H1 (cell line): Measurements from ENCODE around the gene ZBTB37. TPM values are rescaled to one million over a fixed set of nuclear protein-coding genes. Genes with fewer than 3 reads are reported as not detected.
A peak's percentile ranks its signal among the peaks of the same experiment; 100 is the strongest.

ENCODE experiments used
- BACH1 ChIP-seq: IDR thresholded peaks from 2 replicates; pipeline ENCODE4 v1.6.1; 2012; ENCODE audit warnings: low read length, improper control_type of control experiment
- POLR2AphosphoS5 ChIP-seq: IDR thresholded peaks from 2 replicates; pipeline ENCODE4 v1.6.1; 2011; ENCODE audit warnings: low read depth, low read length
- TAF1 ChIP-seq: IDR thresholded peaks from 2 replicates; pipeline ENCODE4 v1.6.1; 2011; ENCODE audit warnings: mild to moderate bottlenecking, low read depth, low read length
- TCF12 ChIP-seq: IDR thresholded peaks from 2 replicates; pipeline ENCODE4 v1.6.1; 2011; ENCODE audit warnings: low read depth, mild to moderate bottlenecking, low read length
- polyA plus RNA-seq, 7 experiments: library from polyadenylated mRNA; depleted of rRNA in 3 of 7; stranded (reverse) in 5 of 7; unstranded in 2 of 7; fragments of >200 nt in 5 of 7; fragments of 200-250 nt in 2 of 7; gene quantifications; 1 replicate in 5 of 7; 2 replicates in 1 of 7; 4 replicates in 1 of 7; pipeline versions ENCODE4 v1.2.1 to v1.2.3, GENCODE V29; 2011 to 2013; ENCODE audit warnings: missing spikeins in 2 of 7, mixed read lengths in 2 of 7
- total RNA-seq: library from RNA; stranded (reverse); fragmentation: NEBNext Ultra II Directional; extraction: Animal tissue kit (Norgen Biotek cat#: 25700); gene quantifications from 2 replicates; pipeline ENCODE4 v1.2.1, GENCODE V29; 2021
- TF ChIP-seq, protein P1 (sequence below): fragments of 300-600 bp; sonication (generic); IDR thresholded peaks from 2 replicates; pipeline ENCODE4 v1.7.1; 2012; ENCODE audit warnings: low read length, moderate library complexity, mild to moderate bottlenecking, inconsistent platforms; ENCODE audit not compliant: insufficient replicate concordance
- TF ChIP-seq, protein P2 (sequence below), 3 experiments: IDR thresholded peaks; 1 replicate in 2 of 3; 2 replicates in 1 of 3; pipeline versions ENCODE4 v1.5.1 to v1.6.1; 2011; ENCODE audit warnings: low read length in 3 of 3, mild to moderate bottlenecking in 3 of 3, inconsistent platforms in 2 of 3, low read depth in 1 of 3, moderate library complexity in 1 of 3; ENCODE audit not compliant: insufficient read depth in 1 of 3; ENCODE audit errors: control extremely low read depth in 1 of 3
- TF ChIP-seq, protein P3 (sequence below): IDR thresholded peaks from 2 replicates; pipeline ENCODE4 v1.6.1; 2011; ENCODE audit warnings: low read depth, mild to moderate bottlenecking, low read length; ENCODE audit not compliant: insufficient read depth

ZBTB37 gene
- total and polyA plus RNA-seq, 2 of the 8 experiments (the other 6 are each of a cell fraction or from before 2014, with no cell fraction given): 1.7 to 12.5 TPM

DNA sequence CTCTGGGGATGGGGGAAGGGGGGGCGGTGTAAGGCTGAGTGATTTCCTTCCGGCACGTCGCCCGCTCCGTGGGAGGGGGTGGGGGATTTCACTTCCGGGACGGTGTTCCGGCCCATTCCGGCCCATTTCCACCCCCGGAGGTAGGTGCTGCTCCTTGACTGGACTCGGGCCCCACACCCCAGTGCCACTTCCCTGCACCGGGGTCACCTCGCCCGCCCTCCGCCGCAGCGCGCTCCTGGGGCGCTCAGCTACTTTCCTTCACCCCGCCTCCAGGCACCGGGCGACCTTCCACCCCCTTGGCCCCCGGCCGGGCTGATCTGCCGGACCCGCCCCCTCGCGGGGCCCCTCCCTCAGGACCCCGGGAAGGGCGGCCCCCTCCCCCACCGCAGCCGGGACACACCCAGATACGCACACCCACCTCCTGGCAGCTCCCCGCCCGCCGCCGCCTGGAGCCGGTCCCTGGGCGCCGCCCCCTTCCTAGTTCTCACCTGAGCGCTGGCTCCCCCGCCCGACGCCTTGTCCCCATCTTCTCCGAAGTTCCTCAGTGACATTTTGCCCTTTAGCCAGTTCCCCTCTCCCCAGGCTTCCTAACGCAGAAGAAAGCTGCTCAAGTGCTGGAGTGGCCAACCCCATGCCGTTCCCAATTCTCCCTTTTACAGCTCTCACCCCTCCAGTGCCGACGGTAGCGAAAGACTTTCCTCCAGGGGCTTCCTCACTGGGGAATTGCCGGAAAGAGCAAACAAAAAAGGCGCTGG, at the start of gene ZBTB37 (continued):
- TF ChIP-seq, protein P1, sequence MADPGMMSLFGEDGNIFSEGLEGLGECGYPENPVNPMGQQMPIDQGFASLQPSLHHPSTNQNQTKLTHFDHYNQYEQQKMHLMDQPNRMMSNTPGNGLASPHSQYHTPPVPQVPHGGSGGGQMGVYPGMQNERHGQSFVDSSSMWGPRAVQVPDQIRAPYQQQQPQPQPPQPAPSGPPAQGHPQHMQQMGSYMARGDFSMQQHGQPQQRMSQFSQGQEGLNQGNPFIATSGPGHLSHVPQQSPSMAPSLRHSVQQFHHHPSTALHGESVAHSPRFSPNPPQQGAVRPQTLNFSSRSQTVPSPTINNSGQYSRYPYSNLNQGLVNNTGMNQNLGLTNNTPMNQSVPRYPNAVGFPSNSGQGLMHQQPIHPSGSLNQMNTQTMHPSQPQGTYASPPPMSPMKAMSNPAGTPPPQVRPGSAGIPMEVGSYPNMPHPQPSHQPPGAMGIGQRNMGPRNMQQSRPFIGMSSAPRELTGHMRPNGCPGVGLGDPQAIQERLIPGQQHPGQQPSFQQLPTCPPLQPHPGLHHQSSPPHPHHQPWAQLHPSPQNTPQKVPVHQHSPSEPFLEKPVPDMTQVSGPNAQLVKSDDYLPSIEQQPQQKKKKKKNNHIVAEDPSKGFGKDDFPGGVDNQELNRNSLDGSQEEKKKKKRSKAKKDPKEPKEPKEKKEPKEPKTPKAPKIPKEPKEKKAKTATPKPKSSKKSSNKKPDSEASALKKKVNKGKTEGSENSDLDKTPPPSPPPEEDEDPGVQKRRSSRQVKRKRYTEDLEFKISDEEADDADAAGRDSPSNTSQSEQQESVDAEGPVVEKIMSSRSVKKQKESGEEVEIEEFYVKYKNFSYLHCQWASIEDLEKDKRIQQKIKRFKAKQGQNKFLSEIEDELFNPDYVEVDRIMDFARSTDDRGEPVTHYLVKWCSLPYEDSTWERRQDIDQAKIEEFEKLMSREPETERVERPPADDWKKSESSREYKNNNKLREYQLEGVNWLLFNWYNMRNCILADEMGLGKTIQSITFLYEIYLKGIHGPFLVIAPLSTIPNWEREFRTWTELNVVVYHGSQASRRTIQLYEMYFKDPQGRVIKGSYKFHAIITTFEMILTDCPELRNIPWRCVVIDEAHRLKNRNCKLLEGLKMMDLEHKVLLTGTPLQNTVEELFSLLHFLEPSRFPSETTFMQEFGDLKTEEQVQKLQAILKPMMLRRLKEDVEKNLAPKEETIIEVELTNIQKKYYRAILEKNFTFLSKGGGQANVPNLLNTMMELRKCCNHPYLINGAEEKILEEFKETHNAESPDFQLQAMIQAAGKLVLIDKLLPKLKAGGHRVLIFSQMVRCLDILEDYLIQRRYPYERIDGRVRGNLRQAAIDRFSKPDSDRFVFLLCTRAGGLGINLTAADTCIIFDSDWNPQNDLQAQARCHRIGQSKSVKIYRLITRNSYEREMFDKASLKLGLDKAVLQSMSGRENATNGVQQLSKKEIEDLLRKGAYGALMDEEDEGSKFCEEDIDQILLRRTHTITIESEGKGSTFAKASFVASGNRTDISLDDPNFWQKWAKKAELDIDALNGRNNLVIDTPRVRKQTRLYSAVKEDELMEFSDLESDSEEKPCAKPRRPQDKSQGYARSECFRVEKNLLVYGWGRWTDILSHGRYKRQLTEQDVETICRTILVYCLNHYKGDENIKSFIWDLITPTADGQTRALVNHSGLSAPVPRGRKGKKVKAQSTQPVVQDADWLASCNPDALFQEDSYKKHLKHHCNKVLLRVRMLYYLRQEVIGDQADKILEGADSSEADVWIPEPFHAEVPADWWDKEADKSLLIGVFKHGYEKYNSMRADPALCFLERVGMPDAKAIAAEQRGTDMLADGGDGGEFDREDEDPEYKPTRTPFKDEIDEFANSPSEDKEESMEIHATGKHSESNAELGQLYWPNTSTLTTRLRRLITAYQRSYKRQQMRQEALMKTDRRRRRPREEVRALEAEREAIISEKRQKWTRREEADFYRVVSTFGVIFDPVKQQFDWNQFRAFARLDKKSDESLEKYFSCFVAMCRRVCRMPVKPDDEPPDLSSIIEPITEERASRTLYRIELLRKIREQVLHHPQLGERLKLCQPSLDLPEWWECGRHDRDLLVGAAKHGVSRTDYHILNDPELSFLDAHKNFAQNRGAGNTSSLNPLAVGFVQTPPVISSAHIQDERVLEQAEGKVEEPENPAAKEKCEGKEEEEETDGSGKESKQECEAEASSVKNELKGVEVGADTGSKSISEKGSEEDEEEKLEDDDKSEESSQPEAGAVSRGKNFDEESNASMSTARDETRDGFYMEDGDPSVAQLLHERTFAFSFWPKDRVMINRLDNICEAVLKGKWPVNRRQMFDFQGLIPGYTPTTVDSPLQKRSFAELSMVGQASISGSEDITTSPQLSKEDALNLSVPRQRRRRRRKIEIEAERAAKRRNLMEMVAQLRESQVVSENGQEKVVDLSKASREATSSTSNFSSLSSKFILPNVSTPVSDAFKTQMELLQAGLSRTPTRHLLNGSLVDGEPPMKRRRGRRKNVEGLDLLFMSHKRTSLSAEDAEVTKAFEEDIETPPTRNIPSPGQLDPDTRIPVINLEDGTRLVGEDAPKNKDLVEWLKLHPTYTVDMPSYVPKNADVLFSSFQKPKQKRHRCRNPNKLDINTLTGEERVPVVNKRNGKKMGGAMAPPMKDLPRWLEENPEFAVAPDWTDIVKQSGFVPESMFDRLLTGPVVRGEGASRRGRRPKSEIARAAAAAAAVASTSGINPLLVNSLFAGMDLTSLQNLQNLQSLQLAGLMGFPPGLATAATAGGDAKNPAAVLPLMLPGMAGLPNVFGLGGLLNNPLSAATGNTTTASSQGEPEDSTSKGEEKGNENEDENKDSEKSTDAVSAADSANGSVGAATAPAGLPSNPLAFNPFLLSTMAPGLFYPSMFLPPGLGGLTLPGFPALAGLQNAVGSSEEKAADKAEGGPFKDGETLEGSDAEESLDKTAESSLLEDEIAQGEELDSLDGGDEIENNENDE: no peak
- TF ChIP-seq, protein P2, sequence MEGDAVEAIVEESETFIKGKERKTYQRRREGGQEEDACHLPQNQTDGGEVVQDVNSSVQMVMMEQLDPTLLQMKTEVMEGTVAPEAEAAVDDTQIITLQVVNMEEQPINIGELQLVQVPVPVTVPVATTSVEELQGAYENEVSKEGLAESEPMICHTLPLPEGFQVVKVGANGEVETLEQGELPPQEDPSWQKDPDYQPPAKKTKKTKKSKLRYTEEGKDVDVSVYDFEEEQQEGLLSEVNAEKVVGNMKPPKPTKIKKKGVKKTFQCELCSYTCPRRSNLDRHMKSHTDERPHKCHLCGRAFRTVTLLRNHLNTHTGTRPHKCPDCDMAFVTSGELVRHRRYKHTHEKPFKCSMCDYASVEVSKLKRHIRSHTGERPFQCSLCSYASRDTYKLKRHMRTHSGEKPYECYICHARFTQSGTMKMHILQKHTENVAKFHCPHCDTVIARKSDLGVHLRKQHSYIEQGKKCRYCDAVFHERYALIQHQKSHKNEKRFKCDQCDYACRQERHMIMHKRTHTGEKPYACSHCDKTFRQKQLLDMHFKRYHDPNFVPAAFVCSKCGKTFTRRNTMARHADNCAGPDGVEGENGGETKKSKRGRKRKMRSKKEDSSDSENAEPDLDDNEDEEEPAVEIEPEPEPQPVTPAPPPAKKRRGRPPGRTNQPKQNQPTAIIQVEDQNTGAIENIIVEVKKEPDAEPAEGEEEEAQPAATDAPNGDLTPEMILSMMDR (IDR thresholded peaks at IDR 0.05; ENCODE audit: control extremely low read depth in 1 of 3, insufficient read depth in 1 of 3, low read depth in 1 of 3, low read length in 3 of 3): no peak
- TF ChIP-seq BACH1: no peak
- TF ChIP-seq POLR2AphosphoS5: peak; percentile 22; the same call in 1 of the 2 replicates
- TF ChIP-seq TAF1: peak; percentile 74
- TF ChIP-seq TCF12: no peak
- TF ChIP-seq, protein P3, sequence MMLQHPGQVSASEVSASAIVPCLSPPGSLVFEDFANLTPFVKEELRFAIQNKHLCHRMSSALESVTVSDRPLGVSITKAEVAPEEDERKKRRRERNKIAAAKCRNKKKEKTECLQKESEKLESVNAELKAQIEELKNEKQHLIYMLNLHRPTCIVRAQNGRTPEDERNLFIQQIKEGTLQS: no peak
